ENCODE measurements around the gene RTCB. TPM values are rescaled to one million over a fixed set of nuclear protein-coding genes. Genes with fewer than 3 reads are reported as not detected.
"Not testable (repeated sequence)": the region's sequence is repeated elsewhere in the genome, so short reads cannot be mapped to it uniquely, and the experiment has no call there.

Gene RTCB
- total RNA-seq, 1 donor from 2014 or later: 97.3 TPM

DNA sequence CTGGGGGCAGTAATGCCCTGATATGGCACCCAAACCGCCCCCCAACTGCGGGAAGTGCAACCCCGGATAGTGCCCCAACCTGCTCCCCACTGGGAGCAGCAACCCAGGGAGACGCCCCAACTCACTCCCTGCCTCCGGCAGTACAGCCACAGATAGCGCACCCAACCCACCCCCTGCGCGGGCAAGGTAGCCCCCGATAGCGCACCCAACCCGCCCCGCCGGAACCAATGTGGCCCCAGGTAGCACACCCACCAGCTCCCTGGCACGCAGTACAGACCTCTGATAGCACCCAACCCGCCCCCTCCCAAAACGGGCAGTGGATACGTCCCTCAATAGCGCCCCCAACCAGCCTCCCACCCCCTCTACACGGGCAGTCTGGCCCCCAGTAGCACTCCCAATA lies 58.2 kb downstream of the RTCB start:
- no peak for TF ChIP-seq CTCF (IDR thresholded peaks at IDR 0.05; ENCODE audit: unreplicated experiment)
- Mint-ChIP-seq H3K27ac (no peak overlapping the region), H3K27me3 (no peaks in the 10 kb centered on the region), H3K4me3 (ENCODE audit: low read depth) (no peak overlapping the region), H3K9me3 (ENCODE audit: low read depth) (no peaks in the 10 kb centered on the region), H3K4me1 (ENCODE audit: low read depth) (no peaks in the 10 kb centered on the region), H3K36me3 (ENCODE audit: insufficient read depth) (no peaks in the 10 kb centered on the region)
- DNase-seq (ENCODE audit: low spot score, unreplicated experiment): no peak

- no peak for TF ChIP-seq CTCF (IDR thresholded peaks at IDR 0.05; ENCODE audit: unreplicated experiment)
- Mint-ChIP-seq H3K27me3 (no peaks in the 10 kb centered on the region), H3K27ac (no peak overlapping the region), H3K36me3 (ENCODE audit: insufficient read depth) (no peaks in the 10 kb centered on the region), H3K4me1 (ENCODE audit: low read depth) (no peaks in the 10 kb centered on the region), H3K9me3 (ENCODE audit: low read depth) (no peaks in the 10 kb centered on the region), H3K4me3 (ENCODE audit: low read depth) (no peak overlapping the region)
- DNase-seq (ENCODE audit: low spot score, unreplicated experiment): no peak
These were observed 58.8 kb downstream of the RTCB start for GRCh38 chr22:32353292-32353691.

- no peaks in the 10 kb centered on the region for H3K27me3 Mint-ChIP-seq
- H3K4me3 Mint-ChIP-seq (ENCODE audit: low read depth): no peak overlapping the region
- H3K36me3 Mint-ChIP-seq (ENCODE audit: insufficient read depth): no peaks in the 10 kb centered on the region
- no peak overlapping the region for H3K27ac Mint-ChIP-seq
- H3K9me3 Mint-ChIP-seq (ENCODE audit: low read depth): no peaks in the 10 kb centered on the region
- DNase-seq (ENCODE audit: low spot score, unreplicated experiment): no peak
- TF ChIP-seq CTCF (IDR thresholded peaks at IDR 0.05; ENCODE audit: unreplicated experiment): no peak
- no peaks in the 10 kb centered on the region for H3K4me1 Mint-ChIP-seq (ENCODE audit: low read depth)
These were observed 59.4 kb downstream of the RTCB start for GRCh38 chr22:32352681-32353080.

DNA sequence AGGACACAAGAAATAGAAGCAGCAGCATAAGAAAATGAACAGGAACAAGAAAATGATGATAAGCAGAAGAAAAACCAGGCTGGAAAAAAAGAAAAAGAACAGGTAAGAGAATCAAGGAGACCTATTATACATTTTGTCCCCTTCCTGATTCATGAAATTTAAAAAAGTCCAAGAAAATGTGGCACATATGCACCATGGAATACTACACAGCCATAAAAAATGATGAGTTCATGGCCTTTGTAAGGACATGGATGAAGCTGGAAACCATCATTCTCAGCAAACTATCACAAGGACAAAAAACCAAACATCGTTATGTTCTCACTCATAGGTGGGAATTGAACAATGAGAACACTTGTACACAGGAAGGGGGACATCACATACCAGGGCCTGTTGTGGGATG lies 60.2 kb downstream of the RTCB start:
- not testable (repeated sequence) for DNase-seq (ENCODE audit: low spot score, unreplicated experiment); H3K4me1 Mint-ChIP-seq (ENCODE audit: low read depth); H3K4me3 Mint-ChIP-seq (ENCODE audit: low read depth); H3K36me3 Mint-ChIP-seq (ENCODE audit: insufficient read depth); H3K27ac Mint-ChIP-seq; H3K9me3 Mint-ChIP-seq (ENCODE audit: low read depth); H3K27me3 Mint-ChIP-seq

DNA sequence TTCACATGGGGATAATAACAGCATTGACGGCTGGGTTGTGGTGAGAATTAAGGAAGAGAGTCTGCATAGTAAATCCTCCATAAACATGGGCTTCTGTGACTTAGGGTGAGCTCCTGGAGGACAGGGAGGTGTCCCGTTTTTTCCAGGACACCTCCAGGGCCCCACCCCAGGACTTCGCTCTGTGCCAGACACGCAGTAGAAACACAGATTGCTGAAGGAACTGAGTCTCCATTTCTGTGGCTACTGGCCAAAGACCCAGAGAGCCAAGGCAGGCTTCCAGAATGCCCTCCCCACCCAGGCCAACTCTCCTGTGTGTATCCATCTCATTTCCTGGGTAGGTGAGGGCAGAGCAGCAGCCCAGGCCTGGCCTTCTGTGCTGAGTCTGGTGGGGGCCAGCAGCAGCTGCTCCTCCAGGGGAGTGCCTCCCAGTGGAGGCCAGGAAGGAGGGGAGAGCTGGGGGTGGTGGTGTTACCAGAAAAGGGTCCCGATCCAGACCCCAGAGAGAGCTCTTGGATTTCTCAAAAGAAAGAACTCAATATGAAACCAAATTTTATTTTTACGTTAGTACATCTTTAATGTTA lies 63.9 kb downstream of the RTCB start:
- Mint-ChIP-seq H3K36me3 (ENCODE audit: insufficient read depth) (no peaks in the 10 kb centered on the region), H3K9me3 (ENCODE audit: low read depth) (no peaks in the 10 kb centered on the region), H3K4me3 (ENCODE audit: low read depth) (no peak overlapping the region), H3K27ac (no peak overlapping the region), H3K4me1 (ENCODE audit: low read depth) (no peaks in the 10 kb centered on the region), H3K27me3 (peaks cover 3% of the 10 kb centered on the region)
- no peak for DNase-seq (ENCODE audit: low spot score, unreplicated experiment)
- TF ChIP-seq CTCF (IDR thresholded peaks at IDR 0.05; ENCODE audit: unreplicated experiment): no peak

- H3K4me3 Mint-ChIP-seq (ENCODE audit: low read depth): no peak overlapping the region
- peaks cover 18% of the 10 kb centered on the region for H3K27me3 Mint-ChIP-seq
- H3K9me3 Mint-ChIP-seq (ENCODE audit: low read depth): no peaks in the 10 kb centered on the region
- no peak overlapping the region for H3K27ac Mint-ChIP-seq
- no peaks in the 10 kb centered on the region for H3K4me1 Mint-ChIP-seq (ENCODE audit: low read depth)
- DNase-seq (ENCODE audit: low spot score, unreplicated experiment): no peak
- no peak for TF ChIP-seq CTCF (IDR thresholded peaks at IDR 0.05; ENCODE audit: unreplicated experiment)
- H3K36me3 Mint-ChIP-seq (ENCODE audit: insufficient read depth): no peaks in the 10 kb centered on the region
These were observed 68.1 kb downstream of the RTCB start for GRCh38 chr22:32343941-32344340.

Measured in progenitor cell of endocrine pancreas (in vitro differentiated cells).